ENCODE results near the gene INPP5D. TPM values are rescaled to one million over a fixed set of nuclear protein-coding genes. Genes with fewer than 3 reads are reported as not detected.

Gene INPP5D
- 24.1 and 26.6 TPM in 2 replicates for total RNA-seq

GRCh38 chr2:233059797-233060500 is at the start of gene INPP5D:
INPP5D (plus strand) TSS chr2:233060342; CDS start chr2:233060479, 137 bp downstream.
- no peak for FAIRE-seq
- H3K27me3 ChIP-seq (ENCODE audit: control insufficient read depth, insufficient read depth, low read length): peaks cover 4% of the 10 kb centered on the region
- H3K4me3 ChIP-seq (ENCODE audit: low read depth, low read length): no peak within 1 kb of the TSS
- DNase-seq (ENCODE audit: low read depth): no peak
- no peaks in the 10 kb centered on the region for H3K36me3 ChIP-seq (ENCODE audit: control insufficient read depth, insufficient read depth, low read length)
- no peak for TF ChIP-seq CTCF (IDR thresholded peaks at IDR 0.05; ENCODE audit: insufficient read depth, low read length, severe bottlenecking)

- TF ChIP-seq CTCF (IDR thresholded peaks at IDR 0.05; ENCODE audit: insufficient read depth, low read length, severe bottlenecking): no peak
Observed at GRCh38 chr2:233010569-233011267, 49.4 kb upstream of the INPP5D start.

GRCh38 chr2:233011268-233011650 is 48.9 kb upstream of the INPP5D start:
- Histone ChIP-seq H3K4me3 (ENCODE audit: low read depth, low read length) (no peak overlapping the region), H3K36me3 (ENCODE audit: control insufficient read depth, insufficient read depth, low read length) (no peaks in the 10 kb centered on the region), H3K27me3 (ENCODE audit: control insufficient read depth, insufficient read depth, low read length) (peaks cover 4% of the 10 kb centered on the region)
- TF ChIP-seq CTCF (IDR thresholded peaks at IDR 0.05; ENCODE audit: insufficient read depth, low read length, severe bottlenecking): no peak
- no peak for FAIRE-seq
- DNase-seq (ENCODE audit: low read depth): no peak

More at GRCh38 chr2:233010569-233011267, 49.4 kb upstream of the INPP5D start:
- no peak for FAIRE-seq
- DNase-seq (ENCODE audit: low read depth): no peak
- Histone ChIP-seq H3K27me3 (ENCODE audit: control insufficient read depth, insufficient read depth, low read length) (peaks cover 4% of the 10 kb centered on the region), H3K36me3 (ENCODE audit: control insufficient read depth, insufficient read depth, low read length) (no peaks in the 10 kb centered on the region), H3K4me3 (ENCODE audit: low read depth, low read length) (no peak overlapping the region)

GRCh38 chr2:233011702-233012131 is 48.4 kb upstream of the INPP5D start:
- no peak for TF ChIP-seq CTCF (IDR thresholded peaks at IDR 0.05; ENCODE audit: insufficient read depth, low read length, severe bottlenecking)
- FAIRE-seq (no peak), DNase-seq (ENCODE audit: low read depth) (no peak)
- Histone ChIP-seq H3K4me3 (ENCODE audit: low read depth, low read length) (no peak overlapping the region), H3K36me3 (ENCODE audit: control insufficient read depth, insufficient read depth, low read length) (no peaks in the 10 kb centered on the region), H3K27me3 (ENCODE audit: control insufficient read depth, insufficient read depth, low read length) (peaks cover 4% of the 10 kb centered on the region)

- TF ChIP-seq CTCF (IDR thresholded peaks at IDR 0.05; ENCODE audit: insufficient read depth, low read length, severe bottlenecking): no peak
- no peak for DNase-seq (ENCODE audit: low read depth)
- Histone ChIP-seq H3K36me3 (ENCODE audit: control insufficient read depth, insufficient read depth, low read length) (no peaks in the 10 kb centered on the region), H3K27me3 (ENCODE audit: control insufficient read depth, insufficient read depth, low read length) (peaks cover 4% of the 10 kb centered on the region), H3K4me3 (ENCODE audit: low read depth, low read length) (no peak overlapping the region)
- no peak for FAIRE-seq
Observed at GRCh38 chr2:233012301-233012971, 47.7 kb upstream of the INPP5D start.

Measured in bronchial epithelial cell (primary cell).